HG03565 (cell line): ENCODE data around the gene OR2T29.
"Not testable (repeated sequence)": the region's sequence is repeated elsewhere in the genome, so short reads cannot be mapped to it uniquely, and the experiment has no call there.

Source experiments
- ATAC-seq: cut with Tn5 transposase; IDR thresholded peaks from one replicate; pipeline ENCODE4 v1.9.1; 2021; ENCODE audit warnings: mild to moderate bottlenecking, moderate library complexity; ENCODE audit not compliant: unreplicated experiment

OR2T29 gene

GRCh38 chr1:248521856-248522255 lies 40.7 kb downstream of the OR2T29 start:
- ATAC-seq, result no peak

- ATAC-seq, result not testable (repeated sequence)
Measured at GRCh38 chr1:248510217-248510616, 52.4 kb downstream of the OR2T29 start.

- ATAC-seq, result not testable (repeated sequence)
Measured at GRCh38 chr1:248507773-248508172, 54.8 kb downstream of the OR2T29 start, which contains the start of gene OR2G6. TSS of gene OR2G6 (plus strand) at chr1:248508073. CDS start at chr1:248521647, 13,574 bp downstream.
